HG02852 (cell line): ENCODE results near the gene ZSCAN22.
A peak's percentile ranks its signal among the peaks of the same experiment; 100 is the strongest.

Source experiments
- ATAC-seq: cut with Tn5 transposase; IDR thresholded peaks from one replicate; pipeline ENCODE4 v1.9.1; 2021; ENCODE audit warnings: mild to moderate bottlenecking, moderate library complexity; ENCODE audit not compliant: unreplicated experiment

The ZSCAN22 gene

DNA sequence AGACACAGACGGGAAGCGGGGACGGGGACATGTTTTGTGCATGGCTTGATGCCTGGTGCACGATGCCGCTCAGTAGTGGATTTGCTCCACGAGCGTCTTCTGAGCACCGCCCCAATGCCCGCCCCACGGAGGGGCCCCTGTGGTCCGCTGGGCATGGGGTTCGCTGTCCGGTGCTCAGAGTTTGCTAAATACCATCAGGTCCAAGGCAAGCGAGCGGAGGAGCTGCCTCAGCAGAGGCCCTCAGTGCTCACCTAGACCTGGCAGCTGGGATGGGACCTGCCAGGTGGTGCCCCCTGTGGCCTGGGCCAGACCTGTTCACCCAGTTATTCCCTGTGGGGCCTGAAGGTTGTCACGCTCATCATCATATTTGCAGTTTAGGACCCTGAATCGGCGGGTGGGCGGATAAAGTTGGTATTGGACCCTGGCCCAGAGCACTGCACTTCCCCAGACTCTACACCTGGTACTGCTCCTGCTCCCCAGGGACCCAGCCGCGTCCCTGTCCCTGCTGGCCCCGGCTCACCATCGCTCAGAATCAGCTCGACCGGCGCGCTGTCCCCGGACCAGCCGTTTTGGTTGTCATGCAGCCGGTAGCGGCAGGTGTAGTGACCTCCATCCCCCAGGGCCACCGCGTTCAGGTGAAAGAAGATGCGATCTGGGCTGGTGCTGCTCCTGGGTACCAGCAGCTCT lies 24.2 kb downstream of the ZSCAN22 start:
- ATAC-seq: no peak

DNA sequence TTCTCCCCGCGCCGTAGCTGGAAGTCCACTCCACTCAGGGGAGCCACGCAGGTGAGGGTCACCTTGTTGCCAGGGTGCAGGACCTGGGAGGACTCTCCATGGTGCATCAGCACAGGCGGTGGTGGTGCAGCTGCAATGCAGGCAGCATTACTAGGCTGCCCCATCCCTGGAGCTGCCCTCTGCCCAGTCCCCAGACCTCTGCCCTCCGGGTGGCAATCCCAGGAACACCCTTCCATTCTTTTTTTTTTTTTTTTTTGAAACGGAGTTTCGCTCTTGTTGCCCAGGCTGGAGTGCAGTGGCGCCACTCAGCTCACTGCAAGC lies 24.7 kb downstream of the ZSCAN22 start:
- ATAC-seq: no peak

DNA sequence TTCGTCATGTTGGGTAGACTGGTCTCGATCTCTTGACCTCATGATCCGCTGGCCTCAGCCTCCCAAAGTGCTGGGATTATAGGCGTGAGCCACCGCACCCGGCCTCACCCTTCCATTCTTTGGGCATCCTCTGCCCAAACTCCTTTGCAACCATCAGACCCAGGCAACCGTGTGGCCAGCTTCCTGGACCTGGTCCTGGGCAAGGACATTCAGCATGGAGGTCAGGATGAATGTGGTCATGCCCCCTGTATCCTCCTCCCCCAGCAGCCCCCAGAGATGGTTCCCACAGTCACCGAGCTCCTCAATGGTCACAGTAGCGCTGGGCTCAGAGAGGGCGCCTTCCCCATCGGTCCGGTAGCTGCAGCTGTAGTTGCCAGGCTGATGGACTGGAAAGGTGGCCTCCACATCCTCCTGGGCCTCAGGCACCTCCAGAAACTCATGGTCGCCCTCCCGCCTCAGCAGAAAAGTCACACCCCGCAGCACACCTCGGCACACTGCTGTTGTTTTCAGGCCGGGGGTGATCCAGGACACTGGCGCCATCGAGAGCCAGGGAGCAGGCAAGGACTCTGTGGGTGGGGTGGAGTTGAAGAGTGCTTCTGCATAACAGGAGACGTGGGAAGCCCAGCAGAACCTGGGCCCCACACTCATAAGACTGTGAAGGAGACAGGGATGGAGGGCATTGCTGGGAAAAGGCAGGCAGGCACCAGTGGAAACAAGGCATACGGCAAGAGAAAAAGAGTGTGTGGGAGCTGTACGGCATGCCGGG lies 25.4 kb downstream of the ZSCAN22 start:
- no peak for ATAC-seq

DNA sequence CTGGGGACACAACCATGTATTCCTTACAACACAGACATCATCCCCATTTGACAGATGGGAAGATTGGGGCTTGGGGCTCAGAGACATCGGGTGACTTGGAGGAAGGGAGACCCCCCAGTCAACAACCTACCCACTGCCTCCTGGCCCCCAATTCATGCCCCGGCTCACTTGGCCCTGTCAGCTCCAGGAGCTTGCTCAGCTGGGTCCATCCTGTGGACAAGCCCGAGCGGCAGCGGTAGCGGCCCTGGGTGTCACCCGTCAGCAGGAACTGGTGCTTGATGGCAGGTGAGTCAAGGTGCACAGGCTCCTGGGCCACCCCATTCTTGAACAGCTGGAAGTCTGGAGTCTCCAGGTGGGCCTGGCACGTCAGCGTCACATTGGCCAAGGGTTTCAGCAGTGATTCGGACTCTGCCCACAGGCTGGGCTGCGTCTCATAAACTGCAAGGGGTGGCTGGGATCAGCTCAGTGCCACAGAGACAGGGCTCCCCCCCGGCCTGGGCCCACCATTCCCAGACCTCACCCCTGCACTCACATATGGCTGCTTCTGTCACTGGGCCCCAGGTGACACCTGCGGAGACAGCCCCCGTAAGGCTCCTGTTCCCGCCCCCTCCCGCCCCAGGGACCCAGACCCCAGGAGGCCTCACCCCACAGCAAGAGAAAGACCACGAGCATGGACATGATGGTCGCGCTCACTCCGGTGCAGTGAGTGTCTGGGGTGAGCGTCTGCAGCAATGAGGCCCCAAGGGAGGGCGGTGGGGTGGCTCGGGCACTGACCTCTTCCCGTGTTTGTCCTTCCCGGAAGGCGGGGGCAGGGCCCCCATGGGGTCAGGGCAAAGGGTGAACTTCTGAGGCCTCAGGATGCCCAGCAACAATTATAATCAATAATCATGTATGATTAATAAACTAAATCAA lies 26.2 kb downstream of the ZSCAN22 start, which contains the start of gene A1BG:
Gene A1BG, minus strand, starts transcription at position 733 of the 912 bp plus-strand sequence. Its CDS starts 55 bp downstream, at position 678.
- no peak for ATAC-seq

DNA sequence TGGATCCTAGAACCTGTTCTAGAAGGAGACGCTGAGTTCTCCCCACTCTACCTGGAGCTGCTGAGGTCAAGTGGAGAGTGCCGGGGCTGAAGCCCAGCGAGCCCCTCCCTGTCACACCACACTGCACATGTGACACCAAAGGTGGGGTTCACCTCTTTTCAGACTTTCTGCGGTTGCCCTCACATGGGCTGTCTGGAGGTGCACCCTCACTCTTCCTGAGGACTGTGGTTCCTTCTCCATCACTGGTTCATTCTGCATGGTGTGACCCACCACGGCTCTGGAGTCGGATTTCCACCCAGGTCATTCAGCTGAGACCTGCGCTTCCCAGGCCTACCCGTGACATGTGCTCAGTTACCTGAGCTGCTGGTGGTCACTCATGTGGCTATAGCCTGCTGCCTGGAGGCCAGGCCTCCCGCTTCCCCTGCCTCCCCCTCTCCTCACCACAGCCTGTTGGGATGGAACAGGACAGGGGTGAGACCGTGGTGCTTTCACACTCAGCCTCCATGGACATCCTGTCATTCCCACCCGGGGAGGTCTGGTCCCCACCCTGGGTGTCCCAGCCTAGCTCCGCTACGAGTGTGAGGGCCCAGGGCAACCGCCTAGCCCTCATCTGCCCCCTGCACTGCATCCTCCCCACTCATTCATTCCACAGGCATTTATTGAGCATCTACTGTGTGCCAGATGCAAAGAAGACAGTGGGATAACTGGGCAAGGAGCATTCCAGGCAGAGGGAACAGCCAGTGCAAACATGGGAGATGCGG lies 27.1 kb downstream of the ZSCAN22 start:
- no peak for ATAC-seq

DNA sequence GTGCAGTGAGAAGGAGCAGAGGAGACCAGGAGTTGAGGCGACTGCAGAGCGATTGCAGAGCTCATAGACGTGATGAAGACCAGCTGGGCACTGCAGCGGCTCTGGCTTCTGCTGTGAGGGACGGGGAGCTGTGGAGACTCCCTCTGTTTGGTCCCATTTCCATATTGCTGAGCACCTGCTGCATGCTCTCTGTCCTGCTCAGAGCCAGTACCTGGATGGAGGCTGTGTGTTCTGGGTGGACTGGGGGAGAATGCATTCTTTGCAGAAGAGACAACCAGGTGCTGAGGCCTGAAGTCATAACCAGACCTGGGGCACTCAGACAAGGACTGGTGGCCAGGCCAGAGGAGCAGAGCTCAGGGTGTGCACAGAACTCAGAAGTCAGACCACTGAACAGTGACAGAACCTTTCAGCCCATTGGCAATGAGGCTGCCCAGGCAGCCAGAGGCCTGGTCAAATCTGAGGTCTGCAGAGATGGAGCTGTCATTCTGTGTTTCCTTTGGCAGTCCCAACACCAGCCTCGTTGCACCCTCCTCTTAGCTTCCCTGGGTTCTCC lies 27.8 kb downstream of the ZSCAN22 start:
- no peak for ATAC-seq

DNA sequence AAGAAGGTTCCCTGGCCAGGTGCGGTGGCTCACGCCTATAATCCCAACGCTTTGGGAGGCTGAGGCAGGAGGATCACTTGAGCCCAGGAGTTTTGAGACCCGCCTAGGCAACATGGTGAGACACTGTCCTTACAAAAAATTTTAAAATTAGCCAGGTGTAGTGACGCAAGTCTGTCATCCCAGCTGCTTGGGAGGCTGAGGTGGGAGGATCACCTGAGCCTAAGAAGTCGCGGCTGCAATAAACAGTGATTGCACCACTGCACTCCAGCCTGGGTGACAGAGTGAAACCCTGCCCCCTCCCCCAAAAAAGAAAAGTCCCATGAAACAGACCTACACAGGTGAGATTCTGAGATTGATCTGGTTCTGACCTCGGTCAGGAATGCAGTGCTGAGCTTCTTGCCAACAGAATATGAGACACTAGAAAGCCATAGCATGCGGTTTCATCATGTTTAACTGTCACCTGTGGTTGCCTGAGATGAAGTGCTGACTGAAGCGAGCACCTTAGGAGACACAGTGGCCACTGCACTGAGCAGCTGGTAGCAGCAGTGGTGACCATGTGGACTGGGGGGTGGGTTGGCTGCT lies 28.5 kb downstream of the ZSCAN22 start:
- no peak for ATAC-seq

DNA sequence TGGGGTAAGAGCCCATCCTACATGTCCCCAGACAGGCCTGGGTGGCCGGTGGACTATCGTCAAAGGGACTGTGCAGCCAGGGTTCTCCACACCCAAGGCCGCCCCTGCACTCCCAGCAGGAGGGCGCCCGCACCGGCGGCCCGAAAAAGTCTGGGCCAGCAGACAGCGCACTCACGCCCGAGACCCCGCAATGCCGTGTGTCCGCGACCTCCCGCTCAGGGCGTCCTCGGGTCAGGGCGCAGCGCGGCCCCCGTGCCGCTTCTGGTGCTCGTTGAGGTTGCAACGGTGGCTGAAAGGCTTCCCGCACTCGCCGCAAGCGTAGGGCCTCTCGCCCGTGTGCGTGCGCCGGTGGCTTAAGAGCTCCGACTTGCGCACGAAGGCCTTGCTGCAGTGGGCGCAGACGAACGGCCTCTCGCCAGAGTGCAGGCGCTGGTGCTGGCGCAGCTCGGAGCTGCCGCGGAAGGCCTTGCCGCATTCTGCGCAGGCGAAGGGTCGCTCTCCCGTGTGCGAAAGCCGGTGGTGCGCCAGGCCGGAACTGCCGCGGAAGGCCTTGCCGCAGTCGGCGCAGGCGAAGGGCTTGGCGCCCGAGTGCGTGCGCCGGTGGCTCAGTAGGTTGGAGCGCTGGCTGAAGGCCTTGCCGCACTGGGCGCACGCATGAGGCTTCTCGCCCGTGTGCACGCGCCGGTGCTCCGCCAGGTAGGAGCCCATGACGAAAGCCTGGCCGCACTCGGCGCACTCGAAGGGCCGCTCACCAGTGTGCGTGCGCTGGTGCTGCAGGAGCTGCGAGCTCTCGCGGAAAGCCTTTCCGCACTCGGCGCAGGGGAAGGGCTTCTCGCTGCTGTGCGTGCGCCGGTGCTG lies 29.3 kb downstream of the ZSCAN22 start:
- ATAC-seq: no peak

DNA sequence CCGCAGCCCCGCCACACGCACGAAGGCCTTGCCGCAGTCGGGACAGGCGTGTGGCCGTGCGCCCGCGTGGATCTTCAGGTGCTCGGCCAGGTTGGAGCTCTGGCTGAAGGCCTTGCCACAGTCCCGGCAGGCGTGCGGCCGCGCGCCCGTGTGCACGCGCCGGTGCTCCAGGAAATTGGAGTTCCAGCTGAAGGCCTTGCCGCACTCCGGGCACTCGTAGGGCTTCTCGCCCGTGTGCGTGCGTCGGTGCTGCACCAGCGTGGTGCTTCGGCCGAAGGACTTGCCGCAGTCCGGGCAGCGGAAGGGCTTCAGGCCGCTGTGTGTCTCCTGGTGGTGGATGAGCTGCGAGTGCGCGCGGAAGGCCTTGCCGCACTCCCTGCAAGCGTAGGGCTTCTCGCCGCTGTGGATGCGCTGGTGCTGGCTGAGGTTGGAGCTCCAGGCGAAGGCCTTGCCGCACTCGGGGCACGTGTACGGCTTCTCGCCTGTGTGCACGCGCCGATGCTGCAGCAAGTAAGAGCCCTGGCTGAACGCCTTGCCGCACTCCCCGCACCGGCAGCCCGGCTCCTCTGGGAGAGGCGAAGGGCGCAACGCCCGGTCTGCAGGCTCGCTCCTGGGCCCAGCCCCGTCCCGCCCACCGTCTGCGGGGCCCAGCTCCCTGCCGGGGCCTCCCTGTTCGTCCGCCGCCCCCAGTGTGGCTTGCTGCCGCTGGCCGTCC lies 30.1 kb downstream of the ZSCAN22 start:
- no peak for ATAC-seq

DNA sequence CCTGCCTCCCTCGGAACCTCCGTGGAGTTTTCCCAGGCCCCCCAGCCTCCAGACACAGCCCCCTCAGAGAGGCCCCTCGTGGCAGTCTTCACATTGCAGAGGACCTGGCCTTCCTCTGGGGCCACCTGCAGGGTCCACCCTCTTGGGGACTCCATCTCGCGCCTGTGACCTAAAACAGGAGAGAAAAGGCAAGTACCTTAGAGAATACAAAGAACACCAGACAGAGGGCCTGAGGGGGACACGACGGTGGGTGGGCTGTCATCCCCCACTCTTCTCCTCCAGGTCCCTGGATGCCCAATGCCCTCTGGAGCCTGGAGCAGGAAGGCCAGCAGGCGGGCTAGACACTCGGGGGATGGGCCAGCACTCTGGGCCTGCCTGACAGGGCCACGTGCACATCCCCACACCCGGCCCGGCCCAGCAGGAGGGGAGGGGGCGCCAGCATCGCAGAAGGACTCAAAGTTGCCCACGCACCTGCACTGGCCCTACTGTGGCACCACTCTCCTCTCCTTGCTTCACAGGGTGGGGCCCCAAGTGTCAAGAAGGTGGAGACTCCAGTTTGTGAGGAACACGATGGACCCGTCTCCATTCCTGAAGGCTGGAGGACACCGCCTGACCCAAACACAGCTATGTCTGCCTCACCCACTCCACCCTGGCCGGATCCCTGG lies 30.8 kb downstream of the ZSCAN22 start:
- ATAC-seq: no peak

DNA sequence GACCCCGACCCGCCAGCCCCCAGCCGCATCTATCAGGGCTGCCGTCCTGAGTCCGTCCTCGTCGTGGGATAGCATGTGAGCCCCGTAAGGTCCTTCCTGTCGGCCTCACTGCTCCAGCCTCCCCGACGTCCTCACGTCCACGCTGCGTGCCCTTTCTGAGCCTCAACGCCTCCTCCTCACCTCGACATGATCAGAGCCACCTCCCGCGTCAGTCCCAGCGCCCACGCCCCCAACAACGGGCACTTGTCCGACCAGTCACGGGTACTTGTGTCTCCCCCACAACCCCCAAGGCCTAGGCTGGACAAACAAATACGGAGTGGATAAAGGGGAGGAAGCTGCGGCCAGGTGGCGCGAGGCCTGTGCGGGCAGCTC lies 35.1 kb downstream of the ZSCAN22 start:
- ATAC-seq: peak; percentile 14

DNA sequence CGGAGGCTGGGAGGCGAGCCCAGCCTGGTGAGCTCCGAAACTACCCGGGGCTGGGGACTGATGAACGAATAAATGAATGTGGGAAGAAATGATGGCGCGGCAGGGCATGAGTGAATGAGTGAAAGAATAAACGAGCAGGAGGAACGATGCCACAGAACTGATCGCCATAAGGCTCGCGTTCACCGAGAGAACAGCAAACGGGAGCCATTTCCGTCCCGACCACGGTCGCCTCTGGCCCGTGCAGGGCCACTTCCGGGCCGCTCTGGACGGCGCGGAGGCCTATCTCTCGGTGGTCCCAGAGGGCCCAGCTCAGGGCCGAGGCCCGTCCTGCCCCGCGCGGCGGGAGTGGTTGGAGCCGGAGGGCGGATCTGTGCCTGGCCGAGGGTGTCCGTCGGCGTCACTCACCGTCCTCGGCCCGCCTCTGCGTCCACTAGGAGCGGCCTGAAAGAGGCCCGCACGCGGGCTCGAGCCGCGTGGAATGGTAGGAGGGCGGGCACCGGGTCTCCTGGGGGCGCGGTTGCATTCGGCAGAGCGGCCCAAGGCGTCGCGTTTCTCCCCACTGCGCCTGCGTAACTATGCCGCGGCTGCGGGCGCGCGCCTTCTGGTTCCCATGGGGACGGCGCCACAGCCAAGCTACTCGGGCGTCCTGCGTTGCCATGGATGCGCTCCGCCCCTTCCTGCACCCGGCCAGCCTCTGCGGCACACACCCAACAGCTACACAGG lies 35.6 kb downstream of the ZSCAN22 start, which contains the start of gene ZNF497:
Gene ZNF497, minus strand, starts transcription at position 480 of the 723 bp plus-strand sequence. CDS start 5,116 bp downstream, outside the sequence.
- ATAC-seq: peak; percentile 83

DNA sequence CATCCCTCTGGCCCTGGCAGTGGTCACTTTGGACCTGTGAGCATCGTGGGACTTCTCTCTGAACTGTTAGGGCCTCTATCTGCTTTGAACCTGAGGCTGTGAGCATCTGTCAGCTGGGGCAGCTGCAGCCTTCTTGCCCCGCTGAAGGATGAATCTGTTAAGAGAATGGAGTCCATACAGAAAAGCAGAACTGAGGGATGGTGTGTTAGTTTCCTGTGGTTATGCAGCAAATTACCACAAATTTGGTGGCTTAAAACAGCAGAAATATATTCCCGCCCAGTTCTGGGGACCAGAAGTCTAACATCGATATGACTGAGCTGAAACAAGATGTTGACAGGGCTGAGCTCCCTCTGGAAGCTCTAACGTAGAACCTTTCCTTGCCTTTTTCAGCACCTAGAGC lies 37.4 kb downstream of the ZSCAN22 start:
- ATAC-seq: no peak

DNA sequence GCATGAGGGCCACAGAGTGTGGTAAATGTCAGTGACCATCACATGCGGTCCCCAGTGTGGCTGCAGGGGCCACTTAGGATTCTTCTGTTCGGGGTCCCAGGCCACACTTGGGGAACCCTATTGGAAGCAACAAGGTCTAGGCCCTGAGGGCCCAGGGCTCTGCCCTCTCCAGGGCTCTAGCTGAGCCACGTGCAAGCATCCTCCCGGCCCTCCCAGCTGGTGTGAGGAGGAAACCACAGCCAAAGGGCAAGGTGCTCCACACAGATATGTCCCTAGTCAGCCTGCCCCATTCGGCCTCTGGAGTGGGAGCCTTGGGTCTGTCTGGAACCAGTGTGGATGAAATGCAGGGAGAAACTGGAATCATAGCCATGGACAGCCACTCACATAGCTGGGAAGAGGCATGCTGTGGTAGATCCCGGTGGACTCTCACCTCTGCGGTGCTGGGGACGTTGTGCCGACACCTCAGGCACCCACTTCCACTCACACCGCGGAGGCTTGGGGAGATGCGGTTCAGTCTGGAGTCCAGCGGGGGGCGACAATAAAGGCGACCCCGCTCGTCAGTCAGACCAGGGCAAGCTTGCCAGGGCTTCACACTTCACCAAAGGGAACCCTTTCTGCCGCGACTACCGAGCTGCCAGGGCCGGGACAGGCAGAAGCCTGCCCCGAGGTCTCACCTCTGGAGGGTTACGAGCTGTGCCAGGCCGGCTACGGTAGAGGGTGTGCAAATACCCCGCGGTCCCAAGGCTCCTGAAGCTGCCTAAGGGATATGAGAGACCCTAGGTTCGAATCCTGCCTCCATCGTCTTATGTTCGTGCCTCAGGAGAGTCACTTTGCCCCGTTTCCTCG lies 40.0 kb downstream of the ZSCAN22 start:
- ATAC-seq: no peak

DNA sequence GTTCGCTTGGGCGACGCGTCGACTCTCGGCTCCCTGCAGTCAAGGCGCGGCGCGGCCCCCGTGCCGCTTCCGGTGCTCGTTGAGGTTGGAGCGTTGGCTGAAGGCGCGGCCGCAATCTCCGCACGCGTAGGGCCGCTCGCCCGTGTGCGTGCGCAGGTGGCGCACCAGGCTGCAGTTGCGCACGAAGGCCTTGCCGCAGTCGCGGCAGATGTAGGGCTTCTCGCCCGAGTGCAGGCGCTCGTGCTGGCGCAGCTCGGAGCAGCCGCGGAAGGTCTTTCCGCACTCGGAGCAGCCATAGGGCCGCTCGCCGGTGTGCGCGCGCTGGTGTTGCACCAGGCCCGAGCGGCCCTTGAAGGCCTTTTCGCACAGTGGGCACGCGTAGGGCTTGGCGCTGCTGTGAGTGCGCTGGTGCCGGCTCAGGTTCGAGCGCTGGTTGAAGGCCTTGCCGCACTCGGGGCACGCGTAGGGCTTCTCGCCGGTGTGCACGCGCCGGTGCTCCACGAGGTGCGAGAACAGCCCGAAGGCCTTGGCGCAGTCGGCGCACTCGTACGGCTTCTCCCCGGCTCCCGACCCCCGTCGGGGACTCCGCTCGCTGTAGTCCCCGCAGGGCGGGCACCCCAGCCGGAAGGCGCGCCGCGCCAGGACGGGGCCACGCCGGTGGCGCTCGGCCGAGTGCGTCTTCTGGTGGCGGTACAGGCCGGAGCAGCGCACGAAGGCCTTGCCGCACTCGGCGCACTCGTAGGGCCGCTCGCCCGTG lies 41.1 kb downstream of the ZSCAN22 start:
- ATAC-seq: no peak
